HUDEP-2 (cell line): ENCODE data around the gene BCL3.

Source experiments
- DNase-seq, 76 experiments: peaks; one replicate each; lab custom pipeline; 2025; ENCODE audit not compliant: unreplicated experiment in 76 of 76; lab: John Stamatoyannopoulos, UW

Gene BCL3

GRCh38 chr19:44785271-44785670, 36.8 kb downstream of the BCL3 start:
- no peak for DNase-seq

GRCh38 chr19:44785993-44786392, 37.5 kb downstream of the BCL3 start:
- DNase-seq = no peak

GRCh38 chr19:44788971-44789370, 40.5 kb downstream of the BCL3 start:
- no peak for DNase-seq

GRCh38 chr19:44789943-44790483, 41.5 kb downstream of the BCL3 start:
- DNase-seq = peak in 6 of 76 experiments; percentile 7 to 96 (median 34)

GRCh38 chr19:44792281-44792680, 43.8 kb downstream of the BCL3 start:
- no peak for DNase-seq

GRCh38 chr19:44794610-44795009, 46.1 kb downstream of the BCL3 start:
- DNase-seq = no peak

- DNase-seq = no peak
These were observed 47.0 kb downstream of the BCL3 start for GRCh38 chr19:44795398-44795987.

GRCh38 chr19:44796701-44797115, 48.2 kb downstream of the BCL3 start:
- DNase-seq = no peak

GRCh38 chr19:44799627-44800346, 51.3 kb downstream of the BCL3 start:
- no peak for DNase-seq

- DNase-seq = peak in 69 of 76 experiments; percentile 18 to 91 (median 66)
These were observed 52.0 kb downstream of the BCL3 start for GRCh38 chr19:44800461-44800860.

- DNase-seq = no peak
These were observed 55.2 kb downstream of the BCL3 start for GRCh38 chr19:44803442-44804428.

GRCh38 chr19:44806291-44806690, 57.8 kb downstream of the BCL3 start:
- DNase-seq = no peak

- peak in 1 of 76 experiments; percentile 11 for DNase-seq
These were observed 58.7 kb downstream of the BCL3 start for GRCh38 chr19:44807162-44807561.

- no peak for DNase-seq
These were observed 59.3 kb downstream of the BCL3 start for GRCh38 chr19:44807652-44808462.

GRCh38 chr19:44808463-44809371, 60.2 kb downstream of the BCL3 start, which contains the start of gene BCAM:
Gene BCAM, plus strand, starts transcription at chr19:44809103. Its CDS starts 22 bp downstream, at chr19:44809125.
- peak in 28 of 76 experiments; percentile 7 to 51 (median 21) for DNase-seq
